NCI-H2227 treated with DMSO at 0.1 percent for 48 hours (cell line): ENCODE data around the gene ZNF235.
"Not testable (repeated sequence)": the region's sequence is repeated elsewhere in the genome, so short reads cannot be mapped to it uniquely, and the experiment has no call there.

ENCODE experiments used
- DNase-seq: peaks from one replicate; lab custom pipeline; 2025; lab: John Stamatoyannopoulos, UW

The ZNF235 gene

DNA sequence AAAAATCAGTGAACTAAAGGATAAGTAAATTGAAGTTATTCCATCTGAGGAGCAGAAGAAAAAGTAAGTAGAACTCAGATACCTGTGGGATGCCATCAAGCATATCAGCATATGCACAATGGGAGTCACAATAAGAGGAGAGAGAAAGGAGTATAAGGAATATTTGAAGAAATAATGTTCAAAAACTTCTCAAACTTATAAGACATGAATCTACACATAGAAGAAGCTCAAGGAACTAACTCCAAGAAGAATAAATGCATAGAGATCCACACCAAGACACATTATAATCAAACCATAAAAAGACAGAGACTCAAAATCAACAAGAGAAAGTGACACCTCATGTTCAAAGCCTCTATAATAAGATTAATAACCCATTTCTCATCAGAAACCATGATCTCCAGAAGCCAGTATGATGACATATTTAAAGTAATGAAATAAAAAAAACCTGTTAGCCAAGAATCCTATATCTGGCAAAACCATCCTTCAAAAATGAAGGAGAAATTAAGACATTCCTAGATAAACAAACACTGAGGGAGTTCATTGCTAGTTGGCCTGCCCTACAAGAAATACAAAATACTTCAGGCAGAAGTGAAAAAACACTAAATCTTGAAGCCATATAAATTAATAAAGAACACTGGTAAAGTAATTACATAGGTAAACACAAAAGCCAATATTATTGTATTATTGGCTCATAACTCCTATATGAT, 49.0 kb downstream of the ZNF235 start:
- DNase-seq, result no peak

DNA sequence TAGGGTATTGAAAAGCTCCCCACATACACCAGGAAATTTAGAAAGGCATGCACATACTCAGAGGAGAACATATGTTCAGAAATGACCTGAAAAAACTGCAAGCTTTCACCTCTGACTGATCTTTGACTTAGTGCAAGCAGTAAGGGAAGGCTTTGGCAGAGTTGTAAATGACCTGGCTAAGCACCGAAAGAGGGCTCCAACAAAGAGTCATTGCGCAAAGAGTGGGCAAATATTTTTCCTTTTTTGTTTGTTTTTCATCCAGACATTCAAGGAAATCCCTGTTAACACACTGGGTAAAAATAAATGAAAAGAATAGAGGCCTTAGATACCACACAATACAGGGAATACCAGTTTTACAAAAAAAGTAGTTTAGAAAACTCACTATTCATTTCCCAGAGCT, 50.3 kb downstream of the ZNF235 start:
- no peak for DNase-seq

DNA sequence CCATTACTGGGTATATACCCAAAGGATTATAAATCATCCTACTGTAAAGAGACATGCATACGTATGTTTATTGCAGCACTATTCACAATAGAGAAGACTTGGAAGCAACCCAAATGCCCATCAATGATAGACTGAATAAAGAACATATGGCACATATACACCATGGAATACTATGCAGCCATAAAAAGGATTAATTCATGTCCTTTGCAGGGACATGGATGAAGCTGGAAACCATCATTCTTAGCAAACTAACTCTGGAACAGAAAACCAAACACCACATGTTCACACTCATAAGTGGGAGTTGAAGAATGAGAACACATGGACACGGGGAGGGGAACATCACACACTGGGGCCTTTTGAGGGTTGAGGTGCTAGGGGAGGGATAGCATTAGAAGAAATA, 51.4 kb downstream of the ZNF235 start:
- not testable (repeated sequence) for DNase-seq

DNA sequence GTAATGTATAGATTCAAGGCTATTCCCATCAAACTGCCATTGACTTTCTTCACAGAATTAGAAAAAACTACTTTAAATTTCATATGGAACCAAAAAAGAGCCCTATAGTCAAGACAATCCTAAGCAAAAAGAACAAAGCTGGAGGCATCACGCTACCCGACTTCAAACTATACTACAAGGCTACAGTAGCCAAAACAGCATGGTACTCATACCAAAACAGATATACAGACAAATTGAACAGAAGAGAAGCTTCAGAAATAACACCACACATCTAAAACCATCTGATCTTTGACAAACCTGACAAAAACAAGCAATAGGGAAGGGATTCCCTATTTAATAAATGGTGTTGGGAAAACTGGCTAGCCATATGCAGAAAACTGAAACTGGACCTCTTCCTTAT, 52.5 kb downstream of the ZNF235 start:
- DNase-seq, result not testable (repeated sequence)

DNA sequence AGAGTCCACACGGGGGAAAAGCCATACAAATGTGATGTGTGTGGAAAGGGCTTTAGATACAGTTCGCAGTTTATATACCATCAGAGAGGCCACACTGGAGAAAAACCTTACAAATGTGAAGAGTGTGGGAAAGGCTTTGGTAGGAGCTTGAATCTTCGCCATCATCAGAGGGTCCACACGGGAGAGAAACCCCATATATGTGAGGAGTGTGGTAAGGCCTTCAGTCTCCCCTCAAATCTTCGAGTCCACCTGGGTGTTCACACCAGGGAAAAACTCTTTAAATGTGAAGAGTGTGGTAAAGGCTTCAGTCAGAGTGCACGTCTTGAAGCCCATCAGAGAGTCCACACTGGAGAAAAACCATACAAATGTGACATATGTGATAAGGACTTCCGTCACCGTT, 68.4 kb downstream of the ZNF235 start:
- DNase-seq, result no peak
